Measurements from ENCODE around the gene CEMP1.

Gene CEMP1

DNA sequence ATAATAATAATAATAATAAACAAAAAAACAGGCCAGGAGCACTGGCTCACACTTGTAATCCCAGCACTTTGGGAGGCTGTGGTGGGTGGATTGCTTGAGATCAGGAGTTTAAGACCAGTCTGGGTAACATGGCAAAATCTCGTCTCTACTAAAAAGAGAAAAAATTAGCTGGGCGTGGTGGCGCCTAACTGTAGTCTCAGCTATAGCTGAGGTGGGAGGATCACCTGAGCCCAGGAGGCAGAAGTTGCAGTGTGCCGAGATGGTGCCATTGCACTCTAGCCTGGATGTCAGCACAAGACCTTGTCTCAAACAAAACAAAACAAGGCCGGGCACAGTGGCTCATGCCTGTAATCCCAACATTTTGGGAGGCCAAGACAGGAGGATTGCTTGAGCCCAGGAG, 36.2 kb downstream of the CEMP1 start:
- Histone ChIP-seq H3K4me2 (ENCODE audit: low read length) (no peak overlapping the region), H2BK5ac (ENCODE audit: low read length) (no peak overlapping the region), H4K5ac (ENCODE audit: low read length) (no peak overlapping the region), H3K27ac (ENCODE audit: low read depth, low read length) (no peak overlapping the region), H3K4me1 (ENCODE audit: control insufficient read depth, low read depth, low read length) (no peaks in the 10 kb centered on the region), H3K79me1 (ENCODE audit: low read length) (no peaks in the 10 kb centered on the region), H2BK120ac (ENCODE audit: low read depth, low read length) (no peak overlapping the region), H3K56ac (ENCODE audit: low read length) (no peak overlapping the region), H4K8ac (ENCODE audit: low read depth, low read length) (no peak overlapping the region), H3K79me2 (ENCODE audit: control insufficient read depth, insufficient read depth, low read length) (no peaks in the 10 kb centered on the region), H3K4ac (ENCODE audit: low read depth, low read length) (no peak overlapping the region), H2AK5ac (ENCODE audit: low read length) (no peak overlapping the region), H3K36me3 (ENCODE audit: control insufficient read depth, insufficient read depth, low read length) (no peaks in the 10 kb centered on the region), H3K4me3 (ENCODE audit: low read length) (no peak overlapping the region), H3K18ac (ENCODE audit: low read length) (no peak overlapping the region), H3K27me3 (ENCODE audit: insufficient read depth, low read length, poor library complexity) (no peaks in the 10 kb centered on the region), H3K9ac (ENCODE audit: low read length) (no peak overlapping the region), H2BK15ac (replicated peaks; ENCODE audit: low read depth) (no peak overlapping the region), H3K23ac (ENCODE audit: low read length) (no peak overlapping the region)
- DNase-seq = no peak
- no CpG with 5 or more reads among the region's 5 CpGs for WGBS (ENCODE audit: extremely low coverage, insufficient coverage, low lambda C conversion rate)

DNA sequence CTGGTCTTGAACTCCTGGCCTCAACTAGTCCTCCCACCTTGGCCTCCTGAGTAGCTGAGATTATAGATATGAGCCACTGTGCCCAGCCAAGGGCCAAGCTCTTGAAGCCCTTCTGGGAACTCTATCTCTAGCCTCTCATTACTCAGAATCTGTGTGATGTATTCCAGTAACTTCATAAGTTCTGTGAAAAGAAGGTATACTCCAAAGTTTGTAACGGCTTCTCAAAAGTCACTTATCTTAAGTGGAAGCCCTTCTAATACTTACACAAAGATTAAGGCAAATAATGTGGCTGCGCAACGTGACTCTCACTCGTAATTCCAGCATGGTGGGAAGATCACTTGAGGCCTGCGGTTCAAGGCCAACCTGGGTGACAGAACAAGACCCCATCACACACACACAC, 36.6 kb downstream of the CEMP1 start:
- no peak overlapping the region for H3K23ac ChIP-seq (ENCODE audit: low read length)
- no peaks in the 10 kb centered on the region for H3K79me1 ChIP-seq (ENCODE audit: low read length)
- no peak overlapping the region for H2BK15ac ChIP-seq (replicated peaks; ENCODE audit: low read depth)
- no peak overlapping the region for H2BK5ac ChIP-seq (ENCODE audit: low read length)
- H3K36me3 ChIP-seq (ENCODE audit: control insufficient read depth, insufficient read depth, low read length) = no peaks in the 10 kb centered on the region
- no peaks in the 10 kb centered on the region for H3K79me2 ChIP-seq (ENCODE audit: control insufficient read depth, insufficient read depth, low read length)
- H3K4me3 ChIP-seq (ENCODE audit: low read length) = no peak overlapping the region
- no peak overlapping the region for H4K5ac ChIP-seq (ENCODE audit: low read length)
- DNase-seq = no peak
- H3K4ac ChIP-seq (ENCODE audit: low read depth, low read length) = no peak overlapping the region
- WGBS (ENCODE audit: extremely low coverage, insufficient coverage, low lambda C conversion rate) = no CpG with 5 or more reads among the region's 5 CpGs
- H3K27ac ChIP-seq (ENCODE audit: low read depth, low read length) = no peak overlapping the region
- H2AK5ac ChIP-seq (ENCODE audit: low read length) = no peak overlapping the region
- no peak overlapping the region for H3K9ac ChIP-seq (ENCODE audit: low read length)
- H3K18ac ChIP-seq (ENCODE audit: low read length) = no peak overlapping the region
- no peaks in the 10 kb centered on the region for H3K27me3 ChIP-seq (ENCODE audit: insufficient read depth, low read length, poor library complexity)
- no peak overlapping the region for H2BK120ac ChIP-seq (ENCODE audit: low read depth, low read length)
- H4K8ac ChIP-seq (ENCODE audit: low read depth, low read length) = no peak overlapping the region
- H3K4me1 ChIP-seq (ENCODE audit: control insufficient read depth, low read depth, low read length) = no peaks in the 10 kb centered on the region
- no peak overlapping the region for H3K4me2 ChIP-seq (ENCODE audit: low read length)
- no peak overlapping the region for H3K56ac ChIP-seq (ENCODE audit: low read length)

DNA sequence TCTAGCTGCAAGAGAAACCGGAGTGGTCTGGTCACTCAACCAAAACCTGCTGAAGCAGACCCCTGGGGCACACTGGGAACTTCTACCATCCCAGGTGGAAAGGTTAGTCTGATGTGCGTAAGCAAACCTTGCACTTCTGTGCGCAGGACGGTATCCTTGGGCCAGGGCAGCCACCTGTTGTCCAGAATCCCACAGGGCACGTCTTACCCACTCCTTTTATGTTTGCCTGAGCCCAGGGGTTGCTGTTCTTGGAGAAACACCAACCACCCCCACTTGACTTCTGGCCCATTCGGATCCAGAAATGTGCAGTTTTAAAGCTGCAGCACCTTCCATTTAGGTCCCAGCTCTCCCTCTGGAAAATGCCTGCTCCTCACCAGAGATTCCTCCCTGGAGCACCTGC, 37.6 kb downstream of the CEMP1 start:
- H3K9ac ChIP-seq (ENCODE audit: low read length) = no peak overlapping the region
- H3K36me3 ChIP-seq (ENCODE audit: control insufficient read depth, insufficient read depth, low read length) = no peaks in the 10 kb centered on the region
- no peaks in the 10 kb centered on the region for H3K79me1 ChIP-seq (ENCODE audit: low read length)
- no peak overlapping the region for H3K4me3 ChIP-seq (ENCODE audit: low read length)
- H2BK120ac ChIP-seq (ENCODE audit: low read depth, low read length) = no peak overlapping the region
- H3K4me2 ChIP-seq (ENCODE audit: low read length) = no peak overlapping the region
- no peak overlapping the region for H3K56ac ChIP-seq (ENCODE audit: low read length)
- no peak for DNase-seq
- H3K18ac ChIP-seq (ENCODE audit: low read length) = no peak overlapping the region
- WGBS (ENCODE audit: extremely low coverage, insufficient coverage, low lambda C conversion rate) = no CpG with 5 or more reads among the region's 6 CpGs
- H3K27ac ChIP-seq (ENCODE audit: low read depth, low read length) = no peak overlapping the region
- no peaks in the 10 kb centered on the region for H3K27me3 ChIP-seq (ENCODE audit: insufficient read depth, low read length, poor library complexity)
- no peak overlapping the region for H3K23ac ChIP-seq (ENCODE audit: low read length)
- H2AK5ac ChIP-seq (ENCODE audit: low read length) = no peak overlapping the region
- H3K4me1 ChIP-seq (ENCODE audit: control insufficient read depth, low read depth, low read length) = no peaks in the 10 kb centered on the region
- no peak overlapping the region for H4K5ac ChIP-seq (ENCODE audit: low read length)
- H4K8ac ChIP-seq (ENCODE audit: low read depth, low read length) = no peak overlapping the region
- H3K4ac ChIP-seq (ENCODE audit: low read depth, low read length) = no peak overlapping the region
- H2BK5ac ChIP-seq (ENCODE audit: low read length) = no peak overlapping the region
- no peaks in the 10 kb centered on the region for H3K79me2 ChIP-seq (ENCODE audit: control insufficient read depth, insufficient read depth, low read length)
- H2BK15ac ChIP-seq (replicated peaks; ENCODE audit: low read depth) = no peak overlapping the region

DNA sequence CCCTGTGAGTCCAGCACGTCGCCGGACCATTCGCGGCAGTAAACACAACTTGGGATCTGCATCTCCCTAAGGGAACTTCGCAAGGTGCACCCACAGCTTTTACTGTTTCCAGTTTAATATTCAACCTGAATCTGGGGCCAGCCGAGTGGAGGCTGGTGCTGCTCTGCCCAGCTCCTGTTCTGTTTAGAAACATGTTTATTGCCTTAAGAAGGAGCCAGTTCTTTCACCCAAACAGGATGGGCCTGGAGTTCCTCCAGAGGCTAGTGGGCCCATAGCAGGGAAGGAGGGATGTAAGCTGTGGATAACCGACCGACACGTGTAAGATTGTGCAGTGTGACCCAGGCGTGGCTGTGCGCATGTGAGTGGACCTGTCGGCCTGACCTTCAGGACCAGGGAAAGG, 38.9 kb downstream of the CEMP1 start:
- no peak overlapping the region for H3K27ac ChIP-seq (ENCODE audit: low read depth, low read length)
- no peak overlapping the region for H3K9ac ChIP-seq (ENCODE audit: low read length)
- no peak overlapping the region for H4K5ac ChIP-seq (ENCODE audit: low read length)
- H3K18ac ChIP-seq (ENCODE audit: low read length) = no peak overlapping the region
- no peaks in the 10 kb centered on the region for H3K79me1 ChIP-seq (ENCODE audit: low read length)
- no peaks in the 10 kb centered on the region for H3K79me2 ChIP-seq (ENCODE audit: control insufficient read depth, insufficient read depth, low read length)
- H2BK120ac ChIP-seq (ENCODE audit: low read depth, low read length) = no peak overlapping the region
- WGBS (ENCODE audit: extremely low coverage, insufficient coverage, low lambda C conversion rate) = no CpG with 5 or more reads among the region's 13 CpGs
- H2BK5ac ChIP-seq (ENCODE audit: low read length) = no peak overlapping the region
- no peaks in the 10 kb centered on the region for H3K36me3 ChIP-seq (ENCODE audit: control insufficient read depth, insufficient read depth, low read length)
- H3K4me2 ChIP-seq (ENCODE audit: low read length) = no peak overlapping the region
- H3K27me3 ChIP-seq (ENCODE audit: insufficient read depth, low read length, poor library complexity) = no peaks in the 10 kb centered on the region
- H3K4ac ChIP-seq (ENCODE audit: low read depth, low read length) = no peak overlapping the region
- no peak overlapping the region for H3K4me3 ChIP-seq (ENCODE audit: low read length)
- no peak for DNase-seq
- no peak overlapping the region for H3K23ac ChIP-seq (ENCODE audit: low read length)
- H3K4me1 ChIP-seq (ENCODE audit: control insufficient read depth, low read depth, low read length) = no peaks in the 10 kb centered on the region
- no peak overlapping the region for H3K56ac ChIP-seq (ENCODE audit: low read length)
- no peak overlapping the region for H4K8ac ChIP-seq (ENCODE audit: low read depth, low read length)
- H2BK15ac ChIP-seq (replicated peaks; ENCODE audit: low read depth) = no peak overlapping the region
- no peak overlapping the region for H2AK5ac ChIP-seq (ENCODE audit: low read length)

DNA sequence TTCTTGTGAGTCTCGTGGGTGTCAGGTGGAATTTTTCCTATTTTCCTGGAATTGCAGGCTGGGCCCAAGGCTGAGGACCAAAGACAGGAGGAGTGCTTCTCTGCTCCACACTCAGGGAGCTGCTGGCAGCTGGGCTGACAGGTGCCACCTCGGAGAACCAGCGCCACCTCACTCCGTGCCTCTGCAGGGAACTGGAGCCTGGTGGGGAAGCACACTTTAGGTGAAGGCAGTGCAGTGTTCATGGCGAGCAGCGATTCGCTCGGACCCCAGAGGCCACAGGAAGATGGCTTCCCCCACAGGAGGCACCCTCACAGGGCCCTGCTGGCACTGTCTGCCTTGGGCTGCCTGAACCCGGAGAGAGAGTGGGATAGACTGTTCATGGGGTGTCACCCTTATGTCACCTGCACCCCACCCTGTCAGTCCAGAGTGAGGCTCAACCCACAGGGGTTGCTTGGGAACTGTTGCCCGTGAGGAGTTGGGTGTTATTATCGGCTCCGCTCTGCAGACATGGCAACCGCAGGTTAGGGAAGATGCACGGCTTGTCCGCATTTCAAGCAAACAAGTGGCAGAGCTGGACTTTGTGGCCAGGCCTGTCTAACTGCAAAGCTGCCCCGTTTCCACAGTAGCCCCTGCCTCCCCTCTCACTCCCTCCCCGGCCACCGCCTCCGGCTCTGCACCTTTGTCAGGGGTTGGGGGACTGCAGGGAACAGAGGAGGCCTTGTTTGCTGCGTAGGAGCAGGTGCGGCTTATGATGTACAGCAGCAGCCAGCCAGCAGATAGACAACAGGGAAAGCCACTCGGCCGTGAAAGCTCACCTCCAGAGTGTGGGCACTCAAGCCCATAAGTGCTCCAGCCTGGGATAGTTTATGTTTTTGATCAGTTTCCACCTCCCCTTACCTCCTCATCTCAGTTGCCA, 40.8 kb downstream of the CEMP1 start:
- no peak overlapping the region for H3K27ac ChIP-seq (ENCODE audit: low read depth, low read length)
- H2BK120ac ChIP-seq (ENCODE audit: low read depth, low read length) = no peak overlapping the region
- H3K4ac ChIP-seq (ENCODE audit: low read depth, low read length) = no peak overlapping the region
- no peaks in the 10 kb centered on the region for H3K27me3 ChIP-seq (ENCODE audit: insufficient read depth, low read length, poor library complexity)
- no peaks in the 10 kb centered on the region for H3K36me3 ChIP-seq (ENCODE audit: control insufficient read depth, insufficient read depth, low read length)
- no peak overlapping the region for H3K4me2 ChIP-seq (ENCODE audit: low read length)
- H4K8ac ChIP-seq (ENCODE audit: low read depth, low read length) = no peak overlapping the region
- WGBS (ENCODE audit: extremely low coverage, insufficient coverage, low lambda C conversion rate) = no CpG with 5 or more reads among the region's 23 CpGs
- no peak overlapping the region for H3K23ac ChIP-seq (ENCODE audit: low read length)
- DNase-seq = no peak
- H3K4me1 ChIP-seq (ENCODE audit: control insufficient read depth, low read depth, low read length) = no peaks in the 10 kb centered on the region
- no peak overlapping the region for H2BK5ac ChIP-seq (ENCODE audit: low read length)
- no peak overlapping the region for H4K5ac ChIP-seq (ENCODE audit: low read length)
- H3K18ac ChIP-seq (ENCODE audit: low read length) = no peak overlapping the region
- no peak overlapping the region for H3K9ac ChIP-seq (ENCODE audit: low read length)
- no peak overlapping the region for H3K56ac ChIP-seq (ENCODE audit: low read length)
- H3K79me2 ChIP-seq (ENCODE audit: control insufficient read depth, insufficient read depth, low read length) = no peaks in the 10 kb centered on the region
- H3K79me1 ChIP-seq (ENCODE audit: low read length) = no peaks in the 10 kb centered on the region
- no peak overlapping the region for H3K4me3 ChIP-seq (ENCODE audit: low read length)
- no peak overlapping the region for H2AK5ac ChIP-seq (ENCODE audit: low read length)
- H2BK15ac ChIP-seq (replicated peaks; ENCODE audit: low read depth) = no peak overlapping the region

DNA sequence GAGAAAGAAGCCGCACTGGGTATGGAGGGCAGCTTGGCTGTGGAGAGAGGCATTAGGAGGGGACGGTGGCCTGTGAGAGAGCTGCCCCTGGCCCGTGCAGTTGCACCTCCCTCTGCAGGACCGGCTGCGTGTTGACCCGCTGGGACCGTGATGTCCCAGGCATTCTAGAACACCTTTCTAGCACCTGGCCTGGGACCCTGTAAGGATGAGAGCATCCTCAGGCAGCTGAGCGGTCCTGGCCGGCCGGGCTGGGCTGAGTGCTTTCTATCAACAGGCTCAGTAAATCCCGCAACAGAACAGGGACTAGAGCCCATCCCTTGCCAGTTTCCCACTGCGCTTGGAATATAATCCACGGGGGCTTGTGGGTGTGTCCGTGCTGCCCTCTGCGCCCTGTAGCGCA, 41.6 kb downstream of the CEMP1 start:
- no peak overlapping the region for H3K23ac ChIP-seq (ENCODE audit: low read length)
- no peak overlapping the region for H2BK5ac ChIP-seq (ENCODE audit: low read length)
- H3K79me2 ChIP-seq (ENCODE audit: control insufficient read depth, insufficient read depth, low read length) = no peaks in the 10 kb centered on the region
- no CpG with 5 or more reads among the region's 16 CpGs for WGBS (ENCODE audit: extremely low coverage, insufficient coverage, low lambda C conversion rate)
- H4K5ac ChIP-seq (ENCODE audit: low read length) = no peak overlapping the region
- no peaks in the 10 kb centered on the region for H3K36me3 ChIP-seq (ENCODE audit: control insufficient read depth, insufficient read depth, low read length)
- no peak overlapping the region for H3K9ac ChIP-seq (ENCODE audit: low read length)
- no peak for DNase-seq
- H2BK120ac ChIP-seq (ENCODE audit: low read depth, low read length) = no peak overlapping the region
- H3K27me3 ChIP-seq (ENCODE audit: insufficient read depth, low read length, poor library complexity) = no peaks in the 10 kb centered on the region
- H3K27ac ChIP-seq (ENCODE audit: low read depth, low read length) = no peak overlapping the region
- H3K79me1 ChIP-seq (ENCODE audit: low read length) = no peaks in the 10 kb centered on the region
- no peak overlapping the region for H3K4me3 ChIP-seq (ENCODE audit: low read length)
- no peak overlapping the region for H3K18ac ChIP-seq (ENCODE audit: low read length)
- no peak overlapping the region for H3K56ac ChIP-seq (ENCODE audit: low read length)
- no peak overlapping the region for H3K4me2 ChIP-seq (ENCODE audit: low read length)
- no peak overlapping the region for H2BK15ac ChIP-seq (replicated peaks; ENCODE audit: low read depth)
- H3K4ac ChIP-seq (ENCODE audit: low read depth, low read length) = no peak overlapping the region
- H2AK5ac ChIP-seq (ENCODE audit: low read length) = no peak overlapping the region
- H4K8ac ChIP-seq (ENCODE audit: low read depth, low read length) = no peak overlapping the region
- H3K4me1 ChIP-seq (ENCODE audit: control insufficient read depth, low read depth, low read length) = no peaks in the 10 kb centered on the region
